Stimulated activated CD4-positive, alpha-beta T cell treated with anti-CD3 and anti-CD28 coated beads, Interleukin-15, amount 100 ng/mL, for 48 hours (primary cell): ENCODE results near the gene FIGN.

ENCODE experiments used
- DNase-seq, 2 donors: peaks; one replicate each; pipeline ENCODE4 v3.0.0-alpha.2; 2020; ENCODE audit warnings: low read depth in 2 of 2

FIGN gene

DNA sequence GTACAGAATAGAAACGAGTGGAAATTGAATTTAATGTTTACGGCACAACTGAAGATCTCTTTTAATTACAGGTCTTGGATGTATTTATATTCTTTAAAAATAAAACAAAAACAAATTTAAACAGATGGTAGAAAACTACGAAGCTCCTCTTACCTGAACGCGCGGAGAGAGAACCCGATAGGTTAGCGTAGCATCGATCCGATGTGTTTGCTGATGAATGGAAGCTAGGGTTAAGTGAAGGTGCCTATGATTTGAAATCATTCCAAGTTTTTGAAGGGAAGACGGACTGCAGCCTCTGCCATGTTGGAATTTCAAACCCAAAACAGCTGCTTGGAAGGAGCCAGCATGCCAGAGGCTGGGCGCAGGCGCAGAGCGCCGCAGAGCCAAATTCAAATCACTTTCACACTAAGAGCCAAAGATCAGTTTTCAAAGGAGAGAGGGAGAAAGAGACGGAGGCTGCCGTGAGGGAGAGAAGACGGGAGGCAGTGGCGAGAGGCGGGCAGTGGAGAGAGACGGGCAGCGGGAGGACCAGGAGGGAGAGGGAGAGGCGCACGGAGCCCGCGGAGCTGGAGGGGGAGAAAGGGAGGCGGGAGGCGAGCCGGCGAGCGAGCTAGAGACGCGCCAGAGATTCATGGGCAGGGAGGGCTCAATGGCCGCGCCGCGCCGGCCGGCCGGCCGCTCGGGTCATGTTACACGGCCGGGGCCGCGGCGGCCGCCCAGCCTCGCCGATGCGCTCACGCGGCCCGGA lies at the start of gene FIGN:
TSS of gene FIGN (minus strand) at position 324 of the 748 bp plus-strand sequence. CDS start 1,081 bp downstream, outside the sequence.
- DNase-seq, result no peak

DNA sequence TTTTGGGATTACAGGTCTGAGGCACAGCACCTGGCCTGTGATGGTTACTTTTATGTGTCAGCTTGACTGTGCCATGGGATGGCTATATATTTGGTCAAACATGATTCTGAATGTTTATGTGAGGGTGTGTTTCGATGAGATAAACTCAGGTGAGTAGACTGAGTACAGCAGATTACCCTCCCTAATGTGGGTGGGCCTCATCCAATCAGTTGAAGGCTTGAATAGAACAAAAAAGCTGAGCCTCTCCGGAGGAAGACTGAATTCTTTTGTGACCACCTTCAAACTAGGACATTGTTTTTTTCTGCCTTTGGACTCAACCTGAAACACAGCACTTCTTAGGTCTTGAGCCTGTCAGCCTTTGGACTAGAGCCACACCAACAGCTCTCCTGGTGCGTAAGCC lies 49.4 kb upstream of the FIGN start:
- DNase-seq, result no peak

DNA sequence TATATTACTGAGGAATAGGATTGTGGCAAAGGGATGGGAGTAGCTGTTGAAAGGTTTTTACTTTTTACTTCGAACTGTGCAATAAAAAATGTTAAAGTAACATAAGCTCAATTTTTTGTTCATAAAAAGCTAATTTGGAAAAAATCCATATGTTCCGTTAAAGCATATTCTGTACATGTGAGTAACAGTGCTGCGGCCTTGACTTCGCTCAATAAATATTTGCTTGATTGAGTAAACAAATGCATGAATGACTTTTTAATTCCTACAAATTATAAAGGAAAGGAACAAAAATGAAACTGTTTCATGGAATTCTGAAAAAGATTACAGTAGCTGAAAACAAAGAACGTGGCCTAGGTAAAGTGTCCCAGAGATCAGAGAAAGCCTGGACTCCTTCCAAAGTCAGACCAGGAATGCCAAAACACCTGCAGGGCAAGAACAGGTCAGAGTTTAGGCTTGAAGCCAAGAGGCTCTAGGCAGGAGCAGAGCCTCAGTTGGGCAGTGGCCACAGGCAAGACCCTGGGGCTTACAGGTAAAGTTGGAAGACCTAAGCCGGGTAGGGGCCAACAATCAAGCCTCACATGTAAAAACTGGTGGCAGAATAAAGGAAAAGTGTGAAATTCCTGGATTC lies 44.3 kb upstream of the FIGN start:
- DNase-seq, result no peak

DNA sequence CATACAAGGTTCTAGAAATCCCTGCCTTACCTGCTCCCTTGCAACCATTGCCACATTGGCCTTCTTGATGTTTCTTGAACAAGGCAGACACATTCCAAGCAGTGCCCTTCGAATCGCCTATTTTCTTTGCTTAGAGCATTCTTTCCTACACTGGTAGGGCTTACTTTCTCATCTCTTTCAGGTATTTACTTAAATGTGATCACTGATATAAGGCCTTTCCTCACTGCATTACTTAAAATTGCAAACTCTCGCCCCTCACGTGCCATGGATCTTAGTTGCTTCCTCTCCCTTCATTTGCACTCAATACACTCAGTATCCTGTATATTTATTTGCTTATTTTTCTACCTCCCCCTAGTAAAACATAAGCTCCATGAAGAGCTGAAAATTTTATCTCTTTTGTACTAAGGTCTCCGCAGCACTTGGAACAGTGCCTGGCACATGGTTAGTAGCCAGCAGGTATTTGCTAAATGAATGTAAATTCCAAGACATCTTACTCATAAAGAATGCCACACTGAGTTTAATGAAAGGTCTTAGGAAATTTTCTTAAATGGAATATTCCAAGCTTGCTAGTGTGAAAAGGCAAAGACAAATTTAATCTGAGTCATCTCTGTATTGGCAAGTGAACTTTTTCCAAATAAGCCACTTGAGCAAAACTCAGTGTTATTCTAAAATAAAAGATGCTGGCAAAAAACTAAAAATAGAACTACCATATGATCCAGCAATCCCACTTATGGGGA lies 42.4 kb upstream of the FIGN start:
- DNase-seq, result no peak

- DNase-seq, result no peak
Observed at GRCh38 chr2:163775304-163775703, 39.5 kb upstream of the FIGN start.

GRCh38 chr2:163774862-163775261 lies 39.1 kb upstream of the FIGN start:
- DNase-seq, result no peak

DNA sequence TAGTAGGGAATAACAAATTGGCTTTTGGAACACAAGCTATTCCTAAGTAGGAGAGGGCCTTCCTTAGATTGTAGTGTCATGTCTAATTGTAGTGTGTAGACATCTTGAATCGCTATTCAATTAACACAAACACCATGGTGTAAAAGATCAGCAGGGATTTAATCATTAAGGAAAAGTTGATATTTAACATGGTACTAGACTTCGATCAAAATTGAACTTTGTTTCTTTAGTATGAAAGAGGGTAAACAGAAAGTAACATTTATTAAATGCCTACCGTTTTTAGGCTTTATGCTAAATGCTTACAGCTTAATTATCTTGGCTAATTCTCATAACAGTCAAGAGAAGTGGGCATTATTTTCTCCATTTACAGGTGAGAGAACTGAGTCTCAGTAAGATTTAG lies 37.5 kb upstream of the FIGN start:
- DNase-seq, result no peak

DNA sequence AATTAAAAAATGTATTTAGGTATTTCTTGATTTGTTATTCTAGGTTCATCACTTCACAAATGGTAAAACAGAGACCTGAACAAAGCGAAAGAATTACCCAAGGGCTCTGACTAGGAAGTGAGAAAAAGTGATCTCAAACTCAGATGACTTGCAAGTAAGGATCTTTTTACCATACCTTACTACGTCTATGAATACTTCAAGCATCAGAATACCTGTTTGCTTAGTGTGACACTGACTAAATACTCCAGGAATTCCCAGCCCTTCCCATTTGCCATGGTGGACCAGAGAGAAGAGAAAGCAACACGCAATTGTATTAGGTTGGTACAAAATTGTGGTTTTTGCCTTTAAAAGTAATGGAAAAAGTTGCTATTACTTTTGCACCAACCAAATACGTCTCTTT lies 35.8 kb upstream of the FIGN start:
- DNase-seq, result no peak

DNA sequence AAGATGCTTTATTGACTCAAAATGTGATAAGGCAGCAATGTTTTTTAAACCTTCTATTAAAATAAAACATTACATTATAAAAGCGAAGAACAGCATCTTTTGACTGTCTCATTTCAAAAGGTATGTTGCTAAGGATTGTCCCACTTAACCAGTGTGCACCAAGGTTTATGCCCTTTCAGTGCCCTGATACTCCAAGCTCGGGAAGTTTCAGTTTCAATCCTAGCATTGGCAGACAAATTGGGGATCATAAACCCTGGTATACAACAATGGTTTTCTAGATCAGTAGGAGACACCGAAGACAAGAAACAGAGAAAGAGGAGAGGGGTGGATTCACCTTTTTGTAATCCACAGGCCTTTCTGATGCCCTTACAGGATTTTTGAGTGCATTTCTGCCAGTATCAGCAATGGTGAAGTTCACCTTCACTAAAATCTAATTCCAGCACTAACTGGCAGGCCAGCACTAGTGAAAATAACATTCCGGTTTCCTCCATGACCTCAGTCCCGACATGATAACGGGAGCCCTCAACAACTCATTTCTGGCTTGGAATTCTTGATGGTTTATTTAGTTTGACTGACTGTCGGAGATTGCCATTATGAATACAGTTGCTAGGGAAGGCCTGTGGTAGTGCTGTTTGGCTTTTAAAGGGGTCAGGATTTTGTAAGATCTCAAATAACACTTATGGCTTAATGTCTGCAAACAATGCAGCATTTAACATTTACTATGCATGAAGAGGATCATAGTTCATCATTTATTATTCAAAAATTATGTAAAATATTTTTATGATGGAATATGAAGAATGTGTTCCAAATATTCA lies 33.3 kb upstream of the FIGN start:
- DNase-seq, result no peak

- DNase-seq, result no peak
Observed at GRCh38 chr2:163767097-163767496, 31.3 kb upstream of the FIGN start.

- DNase-seq, result no peak
Observed at GRCh38 chr2:163764566-163764965, 28.8 kb upstream of the FIGN start.

GRCh38 chr2:163759013-163759412 lies 23.2 kb upstream of the FIGN start:
- DNase-seq, result no peak

DNA sequence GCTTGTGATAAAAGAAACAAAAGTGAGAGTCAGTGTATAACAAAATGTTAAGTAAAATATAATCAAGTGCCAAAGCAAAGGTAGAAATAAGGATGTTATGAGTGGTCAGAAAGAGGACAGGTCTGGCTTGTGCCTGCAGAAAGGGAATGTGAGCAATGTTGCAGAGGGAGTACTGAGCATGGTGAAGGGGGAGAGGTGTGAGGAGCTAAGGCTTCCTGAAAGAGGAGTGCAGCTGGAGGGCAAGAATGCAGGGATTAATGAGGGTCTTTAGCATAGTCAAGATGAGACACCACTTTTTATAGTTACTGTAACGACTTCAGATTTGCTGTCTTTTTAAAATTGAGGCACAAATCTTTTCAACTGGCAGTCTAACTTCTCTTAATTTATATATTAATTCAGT lies 22.0 kb upstream of the FIGN start:
- DNase-seq, result no peak

DNA sequence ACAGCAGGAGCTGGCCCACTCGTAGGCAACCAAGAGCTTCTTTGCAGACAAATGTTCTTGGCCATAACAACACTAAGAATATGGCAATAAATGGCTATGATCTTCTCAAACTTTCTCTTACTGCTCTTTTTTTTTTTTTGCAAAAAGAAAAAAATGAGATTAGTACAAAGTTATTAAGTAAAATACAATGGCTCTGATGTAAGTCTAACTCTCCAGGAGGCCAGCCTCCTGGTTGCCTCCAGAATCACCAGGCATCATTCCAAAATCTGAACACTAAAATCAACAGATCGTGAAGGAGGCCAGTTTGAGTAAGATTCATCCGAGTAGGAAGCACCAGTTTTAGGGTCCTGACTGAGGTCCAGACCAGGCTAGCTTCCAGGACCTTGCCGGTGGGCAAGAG lies 20.8 kb upstream of the FIGN start:
- no peak for DNase-seq

- DNase-seq, result no peak
Observed at GRCh38 chr2:163755366-163755765, 19.6 kb upstream of the FIGN start.

DNA sequence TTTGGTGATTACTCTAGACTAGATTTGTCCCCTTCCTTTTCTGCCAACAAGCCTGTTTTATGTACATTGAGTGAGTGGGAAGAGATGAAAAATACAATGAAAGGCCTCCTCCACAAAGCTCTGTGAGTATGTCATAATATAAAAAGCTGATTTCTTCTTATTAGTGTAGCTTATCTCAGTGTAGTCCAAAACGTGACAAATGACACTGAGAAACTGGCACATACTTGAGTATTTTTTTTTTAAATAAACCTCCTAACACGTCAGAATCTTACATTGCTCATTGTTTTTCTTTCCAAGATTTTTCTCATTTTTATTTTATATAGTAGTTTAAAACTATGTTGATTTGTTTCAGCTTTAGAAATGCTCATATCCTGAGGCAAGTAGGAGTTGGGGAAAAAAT lies 17.9 kb upstream of the FIGN start:
- no peak for DNase-seq

DNA sequence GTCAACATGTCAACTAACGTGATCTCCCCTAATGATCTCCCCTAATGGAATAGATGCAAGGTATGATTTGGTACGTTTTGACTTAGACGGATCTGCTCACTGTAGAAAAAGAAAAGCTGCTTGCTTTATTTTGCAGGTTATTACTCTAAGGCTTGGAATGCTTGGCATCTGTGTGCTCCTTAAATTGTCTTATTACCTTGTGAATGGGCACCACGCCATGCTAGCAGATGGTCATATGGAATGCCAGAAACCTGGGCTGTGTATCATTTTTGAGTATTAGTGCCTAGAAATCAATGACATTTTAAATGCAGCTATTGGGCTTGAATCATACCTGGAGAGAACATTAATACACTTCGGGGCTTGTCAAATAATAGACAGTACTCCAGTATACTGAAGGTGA lies 16.5 kb upstream of the FIGN start:
- DNase-seq, result no peak

GRCh38 chr2:163751696-163752095 lies 15.9 kb upstream of the FIGN start:
- no peak for DNase-seq

- DNase-seq, result no peak
Observed at GRCh38 chr2:163748420-163748819, 12.6 kb upstream of the FIGN start.

- DNase-seq, result no peak
Observed at GRCh38 chr2:163741435-163741834, 5.6 kb upstream of the FIGN start.

- DNase-seq, result no peak
Observed at GRCh38 chr2:163737563-163737962, 1.8 kb upstream of the FIGN start.

GRCh38 chr2:163737190-163737439 lies 1.3 kb upstream of the FIGN start:
- no peak for DNase-seq
